IMR-90 (cell line): Measurements from ENCODE around the gene SCFD2.

Source experiments
- BHLHE40 ChIP-seq: fragments of 150-350 bp; IDR thresholded peaks from 2 replicates; pipeline ENCODE4 v1.6.1; 2016; ENCODE audit warnings: mild to moderate bottlenecking, low read depth, low read length
- CEBPB ChIP-seq: IDR thresholded peaks from 2 replicates; pipeline ENCODE4 v1.6.1; 2012; ENCODE audit warnings: low read depth, low read length, improper control_type of control experiment
- MXI1 ChIP-seq: IDR thresholded peaks from 2 replicates; pipeline ENCODE4 v1.6.1; 2012; ENCODE audit warnings: low read depth, mild to moderate bottlenecking, low read length, moderate library complexity, borderline replicate concordance
- NFE2L2 ChIP-seq: fragments of 150-350 bp; IDR thresholded peaks from 2 replicates; pipeline ENCODE4 v1.6.1; 2016; ENCODE audit warnings: low read depth, mild to moderate bottlenecking, low read length
- POLR2A ChIP-seq: IDR thresholded peaks from 2 replicates; pipeline ENCODE4 v1.6.1; 2012; ENCODE audit warnings: mild to moderate bottlenecking, low read depth, low read length
- RAD21 ChIP-seq: IDR thresholded peaks from 2 replicates; pipeline ENCODE4 v1.6.1; 2012; ENCODE audit warnings: low read length, improper control_type of control experiment
- RCOR1 ChIP-seq: IDR thresholded peaks from 2 replicates; pipeline ENCODE4 v1.6.1; 2012; ENCODE audit warnings: mild to moderate bottlenecking, low read length, improper control_type of control experiment; ENCODE audit not compliant: insufficient replicate concordance
- RFX5 ChIP-seq: IDR thresholded peaks from 2 replicates; pipeline ENCODE4 v1.8.0; 2012; ENCODE audit warnings: low read depth, mild to moderate bottlenecking, low read length, moderate library complexity
- TF ChIP-seq, protein P1 (sequence below): conservative IDR thresholded peaks from 2 replicates; pipeline ENCODE4 v1.5.1; 2012; ENCODE audit warnings: mild to moderate bottlenecking, low read depth, low read length, improper control_type of control experiment
- TF ChIP-seq, protein P2 (sequence below): fragments of 150-350 bp; IDR thresholded peaks from 2 replicates; pipeline ENCODE4 v1.6.1; 2017; ENCODE audit warnings: mild to moderate bottlenecking, antibody characterized with exemption, low read length, low read depth

DNA sequence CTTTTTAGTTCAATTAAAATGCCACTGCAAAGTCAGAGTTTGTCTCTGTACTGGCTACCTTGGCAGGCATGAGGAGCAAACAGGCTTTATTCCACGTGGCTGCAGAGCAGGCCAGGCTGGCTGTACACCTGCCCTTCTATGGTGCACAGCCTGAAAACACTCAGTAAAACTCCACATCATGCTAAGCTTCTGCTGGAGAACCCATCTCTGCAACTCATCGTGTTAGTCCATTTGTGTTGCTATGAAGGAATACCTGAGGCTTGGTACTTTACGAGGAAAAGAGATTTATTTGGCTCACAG is 214.4 kb downstream of the SCFD2 start:
- TF ChIP-seq, protein P1, sequence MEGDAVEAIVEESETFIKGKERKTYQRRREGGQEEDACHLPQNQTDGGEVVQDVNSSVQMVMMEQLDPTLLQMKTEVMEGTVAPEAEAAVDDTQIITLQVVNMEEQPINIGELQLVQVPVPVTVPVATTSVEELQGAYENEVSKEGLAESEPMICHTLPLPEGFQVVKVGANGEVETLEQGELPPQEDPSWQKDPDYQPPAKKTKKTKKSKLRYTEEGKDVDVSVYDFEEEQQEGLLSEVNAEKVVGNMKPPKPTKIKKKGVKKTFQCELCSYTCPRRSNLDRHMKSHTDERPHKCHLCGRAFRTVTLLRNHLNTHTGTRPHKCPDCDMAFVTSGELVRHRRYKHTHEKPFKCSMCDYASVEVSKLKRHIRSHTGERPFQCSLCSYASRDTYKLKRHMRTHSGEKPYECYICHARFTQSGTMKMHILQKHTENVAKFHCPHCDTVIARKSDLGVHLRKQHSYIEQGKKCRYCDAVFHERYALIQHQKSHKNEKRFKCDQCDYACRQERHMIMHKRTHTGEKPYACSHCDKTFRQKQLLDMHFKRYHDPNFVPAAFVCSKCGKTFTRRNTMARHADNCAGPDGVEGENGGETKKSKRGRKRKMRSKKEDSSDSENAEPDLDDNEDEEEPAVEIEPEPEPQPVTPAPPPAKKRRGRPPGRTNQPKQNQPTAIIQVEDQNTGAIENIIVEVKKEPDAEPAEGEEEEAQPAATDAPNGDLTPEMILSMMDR: no peak
- TF ChIP-seq RFX5: no peak
- no peak for TF ChIP-seq MXI1
- no peak for TF ChIP-seq POLR2A
- TF ChIP-seq, protein P2, sequence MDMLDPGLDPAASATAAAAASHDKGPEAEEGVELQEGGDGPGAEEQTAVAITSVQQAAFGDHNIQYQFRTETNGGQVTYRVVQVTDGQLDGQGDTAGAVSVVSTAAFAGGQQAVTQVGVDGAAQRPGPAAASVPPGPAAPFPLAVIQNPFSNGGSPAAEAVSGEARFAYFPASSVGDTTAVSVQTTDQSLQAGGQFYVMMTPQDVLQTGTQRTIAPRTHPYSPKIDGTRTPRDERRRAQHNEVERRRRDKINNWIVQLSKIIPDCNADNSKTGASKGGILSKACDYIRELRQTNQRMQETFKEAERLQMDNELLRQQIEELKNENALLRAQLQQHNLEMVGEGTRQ: no peak
- no peak for TF ChIP-seq BHLHE40
- TF ChIP-seq CEBPB: no peak
- no peak for TF ChIP-seq NFE2L2
- TF ChIP-seq RCOR1: no peak
- no peak for TF ChIP-seq RAD21
